ENCODE results near the gene IPO11. TPM values are rescaled to one million over a fixed set of nuclear protein-coding genes. Genes with fewer than 3 reads are reported as not detected.

Gene IPO11
- total and polyA plus RNA-seq, 2 of the 13 experiments (the other 11 are each of a cell fraction or from before 2014, with no cell fraction given), result 13.9 to 24.4 TPM

GRCh38 chr5:62594364-62594984 is 181.9 kb downstream of the IPO11 start:
- Histone ChIP-seq H4K20me1 (ENCODE audit: insufficient read depth, low read length) (no peaks in the 10 kb centered on the region), H3K4me3 (replicated peaks in 1 of 3; ENCODE audit: insufficient read depth in 1 of 3, low read depth in 2 of 3, low read length in 3 of 3) (no peak overlapping the region), H3K4me1 (ENCODE audit: insufficient read depth, low read length) (no peaks in the 10 kb centered on the region), H3K9me3 (ENCODE audit: low read length) (no peaks in the 10 kb centered on the region), H3K27ac (ENCODE audit: extremely low read length, insufficient read depth, low read length) (no peak overlapping the region), H2AFZ (ENCODE audit: low read length) (no peak overlapping the region), H3K9ac (ENCODE audit: insufficient read depth, low read depth, low read length) (no peak overlapping the region), H3K36me3 (replicated peaks in 1 of 2; ENCODE audit: control insufficient read depth in 1 of 2, insufficient read depth in 2 of 2, low read length in 2 of 2) (peaks cover 2 to 9% of the 10 kb centered on the region in 2 experiments; a peak in 2 of 5 replicates), H3K4me2 (ENCODE audit: low read depth, low read length) (no peak overlapping the region), H3K79me2 (ENCODE audit: insufficient read depth, low read length) (no peaks in the 10 kb centered on the region), H3K27me3 (ENCODE audit: control insufficient read depth in 1 of 2, insufficient read depth in 2 of 2, low read length in 2 of 2) (no peaks in the 10 kb centered on the region)
- FAIRE-seq (no peak), DNase-seq (ENCODE audit: low spot score) (no peak), ATAC-seq (no peak)
- BruUV-seq (replicated peaks), result no TSS peak
- WGBS (ENCODE audit: low lambda C conversion rate), result 94% methylated on average over 2 of the region's 3 CpGs
- ChIA-PET POLR2A (no interaction called here), CTCF (ENCODE audit: low intra/inter-chr PET ratio, low total read pairs) (no interaction called here)
- in situ Hi-C loops (cut with HindIII; ENCODE audit: extremely low pct_ligation_motif_present, low pct_unique_long_range_greater_than_20kb) (no loop called here), intact Hi-C loops (cut with micrococcal nuclease; ENCODE audit: unreplicated experiment) (no loop called here)
- no peak for TF ChIP-seq ZNF329 (CRISPR knock-in tag; IDR thresholded peaks at IDR 0.05; ENCODE audit: low read depth)
- no peak for TF ChIP-seq CEBPB (IDR thresholded peaks at IDR 0.05; ENCODE audit: borderline replicate concordance, low read depth, low read length)
- TF ChIP-seq ZFP36L2 (CRISPR knock-in tag; IDR thresholded peaks at IDR 0.05), result no peak
- no peak for TF ChIP-seq TBL1XR1 (IDR thresholded peaks at IDR 0.05; ENCODE audit: borderline replicate concordance, low read length, partially characterized antibody)
- no peak for TF ChIP-seq ZSCAN25 (CRISPR knock-in tag; IDR thresholded peaks at IDR 0.05)
- no peak for TF ChIP-seq ZNF180 (CRISPR knock-in tag; IDR thresholded peaks at IDR 0.05; ENCODE audit: borderline replicate concordance, low read depth)
- TF ChIP-seq GPN1 (CRISPR knock-in tag; IDR thresholded peaks at IDR 0.05; ENCODE audit: borderline replicate concordance), result no peak
- TF ChIP-seq TAF15 (IDR thresholded peaks at IDR 0.05; ENCODE audit: low read depth, low read length, poor library complexity, severe bottlenecking), result no peak
- TF ChIP-seq BRF2 (CRISPR knock-in tag; IDR thresholded peaks at IDR 0.05), result no peak
- TF ChIP-seq AHR (CRISPR knock-in tag; IDR thresholded peaks at IDR 0.05), result no peak
- no peak for TF ChIP-seq ZNF44 (CRISPR knock-in tag; IDR thresholded peaks at IDR 0.05)
- no peak for TF ChIP-seq SOX6 (IDR thresholded peaks at IDR 0.05)
- TF ChIP-seq SOX6 (CRISPR knock-in tag; IDR thresholded peaks at IDR 0.05), result no peak
- TF ChIP-seq THAP8 (CRISPR knock-in tag; IDR thresholded peaks at IDR 0.05; ENCODE audit: borderline replicate concordance), result no peak
- no peak for TF ChIP-seq RFX1 (IDR thresholded peaks at IDR 0.05)
- TF ChIP-seq ZNF143 (CRISPR knock-in tag; IDR thresholded peaks at IDR 0.05), result no peak
- TF ChIP-seq SKIL (CRISPR knock-in tag; IDR thresholded peaks at IDR 0.05; ENCODE audit: borderline replicate concordance), result no peak
- TF ChIP-seq ZNF782 (CRISPR knock-in tag; IDR thresholded peaks at IDR 0.05; ENCODE audit: borderline replicate concordance), result no peak

All from HepG2 (cell line).